Measurements from ENCODE around the gene RIPOR1.
"Not testable (repeated sequence)": the region's sequence is repeated elsewhere in the genome, so short reads cannot be mapped to it uniquely, and the experiment has no call there.

RIPOR1 gene

DNA sequence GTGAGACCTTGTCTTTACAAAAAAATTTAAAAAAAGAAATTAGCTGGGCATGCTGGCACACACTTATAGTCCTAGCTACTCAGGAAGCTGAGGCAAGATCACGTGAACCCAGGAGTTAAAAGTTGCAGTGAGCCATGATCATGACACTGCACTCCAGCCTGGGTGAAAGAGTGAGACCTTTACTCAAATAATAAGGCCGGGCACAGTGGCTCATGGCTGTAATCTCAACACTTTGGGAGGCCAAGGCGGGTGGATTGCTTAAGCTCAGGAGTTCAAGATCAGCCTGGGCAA is 11.5 kb upstream of the RIPOR1 start:
- H3K4me3 ChIP-seq (ENCODE audit: low read depth, low read length) = no peak overlapping the region

GRCh38 chr16:67517661-67518423 is 10.8 kb upstream of the RIPOR1 start:
- no peak overlapping the region for H3K4me3 ChIP-seq (ENCODE audit: low read depth, low read length)

GRCh38 chr16:67518676-67519075 is 10.0 kb upstream of the RIPOR1 start:
- no peak overlapping the region for H3K4me3 ChIP-seq (ENCODE audit: low read depth, low read length)

- H3K4me3 ChIP-seq (ENCODE audit: low read depth, low read length) = no peak overlapping the region
These were observed 9.4 kb upstream of the RIPOR1 start for GRCh38 chr16:67519242-67519641.

DNA sequence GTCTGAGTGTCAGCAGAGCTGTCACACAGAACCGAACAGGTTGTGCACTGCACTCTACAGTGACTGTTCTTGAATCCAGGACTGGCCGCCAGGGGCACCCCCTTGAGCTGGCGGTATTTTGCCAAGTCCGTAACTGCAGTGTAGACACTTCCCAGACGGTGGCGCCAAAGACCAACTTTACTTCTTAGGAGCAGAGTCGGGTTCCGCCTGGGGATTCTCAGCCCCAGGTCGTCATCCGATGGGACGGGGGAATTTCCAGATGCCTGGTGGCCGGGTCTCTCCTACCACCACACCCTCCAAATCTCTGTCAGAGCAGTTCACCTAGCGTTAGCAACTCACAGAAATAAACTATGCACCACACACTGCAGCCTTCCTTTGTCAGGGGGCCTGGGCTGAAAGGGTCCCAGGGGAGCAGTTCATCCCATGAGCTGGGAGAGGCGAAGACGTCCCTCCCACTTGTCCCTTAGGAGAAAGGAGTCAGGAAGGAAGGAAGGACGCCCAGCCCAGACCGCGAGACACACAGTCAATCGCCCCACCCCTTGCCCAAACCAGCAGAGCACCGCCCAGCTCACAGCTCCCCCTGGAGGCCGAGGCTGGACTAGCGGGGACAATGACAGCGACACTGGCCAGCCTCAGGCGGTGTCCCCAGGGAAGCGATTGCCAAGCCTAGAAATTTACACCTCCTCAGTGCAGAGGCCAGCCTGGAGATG is 7.4 kb upstream of the RIPOR1 start:
- H3K4me3 ChIP-seq (ENCODE audit: low read depth, low read length) = peak overlapping the region; percentile 47

DNA sequence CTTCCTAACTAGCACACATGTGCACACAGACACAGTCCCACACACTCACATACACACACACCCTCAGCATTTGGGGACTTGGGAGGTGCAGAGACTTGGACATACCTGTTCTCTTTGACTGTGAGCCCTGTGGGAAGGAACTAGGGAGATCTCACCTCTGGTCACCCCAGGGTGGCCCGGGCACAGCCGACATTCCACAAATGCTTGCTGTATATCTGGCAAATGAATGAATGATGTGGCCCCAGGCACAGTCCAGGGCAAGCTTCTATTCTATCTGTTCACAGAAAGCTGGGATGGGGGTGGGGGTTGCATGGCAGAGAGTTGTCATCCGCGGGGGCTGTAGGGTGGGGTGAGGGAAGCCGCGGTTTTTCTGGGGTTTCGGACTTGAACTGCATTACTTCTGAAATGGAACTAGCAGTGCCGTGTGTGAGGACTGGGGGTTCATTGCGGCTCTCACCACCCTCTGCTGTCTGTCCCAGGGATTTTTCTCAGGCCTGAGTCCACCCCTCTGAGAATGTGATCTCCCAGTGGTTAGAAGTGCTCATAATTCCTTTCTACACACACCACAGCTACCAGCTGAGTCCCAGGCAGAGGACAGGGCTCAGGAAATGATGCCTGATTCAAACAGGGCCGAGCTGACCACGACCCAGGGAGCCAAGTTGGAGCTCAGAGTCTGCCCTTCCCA is 3.3 kb upstream of the RIPOR1 start:
- no peak overlapping the region for H3K4me3 ChIP-seq (ENCODE audit: low read depth, low read length)

GRCh38 chr16:67526149-67526791 is 2.4 kb upstream of the RIPOR1 start:
- no peak overlapping the region for H3K4me3 ChIP-seq (ENCODE audit: low read depth, low read length)

- H3K4me3 ChIP-seq (ENCODE audit: low read depth, low read length) = peak overlapping the region; percentile 43
These were observed 397 bp downstream of the RIPOR1 start for GRCh38 chr16:67528870-67529581.

DNA sequence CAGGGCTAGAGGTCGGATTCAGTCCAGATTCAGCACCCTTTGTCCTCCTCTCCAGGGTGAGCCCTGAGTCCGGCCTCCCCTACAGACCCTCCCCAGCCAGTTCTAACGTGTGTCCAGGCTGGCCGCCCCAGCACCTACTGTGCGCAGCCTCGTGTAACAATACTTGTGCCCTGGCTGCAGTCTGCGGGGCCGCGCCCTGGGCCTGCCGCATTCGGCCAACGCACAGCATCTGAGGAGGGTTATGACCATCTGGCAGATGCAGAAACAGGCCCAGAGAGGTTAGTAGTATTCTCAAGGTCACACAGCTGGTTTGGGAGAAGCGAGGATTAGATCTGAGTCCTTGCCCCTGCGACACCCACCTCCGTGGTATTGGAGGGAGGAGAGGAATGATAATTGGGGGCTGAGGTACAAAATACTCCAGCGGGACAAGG is 968 bp downstream of the RIPOR1 start:
- peak overlapping the region; percentile 43 for H3K4me3 ChIP-seq (ENCODE audit: low read depth, low read length)

DNA sequence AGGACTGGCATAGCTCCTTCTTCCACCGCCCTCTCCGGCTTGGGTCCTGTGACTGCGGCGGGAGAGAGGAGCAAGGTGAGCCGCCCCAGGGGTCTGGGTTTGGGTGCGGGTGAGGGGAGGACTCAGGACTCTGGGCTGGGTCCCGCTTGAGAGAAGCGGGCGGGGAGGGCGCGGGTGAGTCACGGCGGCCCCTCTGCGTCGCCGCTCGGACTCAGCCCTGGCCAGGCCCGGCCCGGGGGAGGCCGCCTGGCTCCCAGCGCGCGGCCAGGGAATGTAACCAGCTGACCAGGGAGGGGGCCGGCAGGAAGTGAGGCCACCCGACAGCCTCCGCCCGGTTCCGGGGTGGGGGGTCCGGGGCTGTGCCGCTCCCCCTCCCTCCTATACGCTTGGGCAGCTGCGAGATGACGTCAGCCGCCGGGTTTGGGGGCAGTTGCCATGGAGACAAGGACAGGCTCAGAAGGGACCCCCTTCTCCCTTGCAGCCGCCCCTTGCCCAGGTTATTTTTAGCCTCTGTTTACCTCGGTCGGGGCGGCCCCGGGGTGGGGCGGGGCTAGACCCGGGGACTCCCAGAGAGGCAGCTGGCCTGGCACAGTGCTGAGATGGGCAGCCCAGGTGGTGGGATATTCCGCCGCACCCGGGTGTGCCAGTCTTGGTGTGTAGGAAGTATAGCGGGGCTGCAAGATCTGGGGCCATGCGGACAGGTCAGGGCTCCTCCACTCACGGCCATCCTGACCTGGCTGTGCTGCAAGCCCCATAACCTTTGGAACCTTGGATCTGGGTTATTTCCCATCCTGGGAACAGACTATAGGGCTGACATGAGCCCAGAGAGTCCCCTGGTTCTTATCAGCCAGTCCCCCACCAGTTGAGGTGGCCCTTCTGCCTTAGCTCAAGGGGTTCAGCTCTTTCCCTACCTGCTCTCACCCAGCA is 1.6 kb downstream of the RIPOR1 start:
- peak overlapping the region; percentile 14 for H3K4me3 ChIP-seq (ENCODE audit: low read depth, low read length)

- H3K4me3 ChIP-seq (ENCODE audit: low read depth, low read length) = no peak overlapping the region
These were observed 2.6 kb downstream of the RIPOR1 start for GRCh38 chr16:67531247-67531646.

GRCh38 chr16:67533024-67533560 is 4.5 kb downstream of the RIPOR1 start:
- H3K4me3 ChIP-seq (ENCODE audit: low read depth, low read length) = no peak overlapping the region

GRCh38 chr16:67533987-67534386 is 5.4 kb downstream of the RIPOR1 start:
- H3K4me3 ChIP-seq (ENCODE audit: low read depth, low read length) = not testable (repeated sequence)

DNA sequence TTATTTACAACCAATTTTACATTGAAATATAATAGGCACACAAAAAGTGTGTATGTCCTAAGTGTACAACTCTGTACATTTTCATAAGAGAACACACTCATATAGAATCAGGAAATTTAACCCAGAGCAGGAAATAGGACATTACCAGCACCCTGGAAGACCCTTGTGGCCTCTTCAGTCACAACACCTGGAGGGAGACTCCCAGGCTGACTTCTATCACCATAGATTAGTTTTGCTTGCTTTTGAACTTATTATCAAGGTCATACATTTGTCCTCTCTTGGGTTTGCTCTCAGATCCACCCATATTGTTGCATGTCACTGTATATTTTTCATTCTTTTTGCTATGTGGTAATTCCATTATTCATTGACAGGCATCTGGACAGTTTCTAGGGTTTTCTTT is 5.8 kb downstream of the RIPOR1 start:
- H3K4me3 ChIP-seq (ENCODE audit: low read depth, low read length) = no peak overlapping the region

- H3K4me3 ChIP-seq (ENCODE audit: low read depth, low read length) = no peak overlapping the region
These were observed 6.6 kb downstream of the RIPOR1 start for GRCh38 chr16:67535201-67535600.

DNA sequence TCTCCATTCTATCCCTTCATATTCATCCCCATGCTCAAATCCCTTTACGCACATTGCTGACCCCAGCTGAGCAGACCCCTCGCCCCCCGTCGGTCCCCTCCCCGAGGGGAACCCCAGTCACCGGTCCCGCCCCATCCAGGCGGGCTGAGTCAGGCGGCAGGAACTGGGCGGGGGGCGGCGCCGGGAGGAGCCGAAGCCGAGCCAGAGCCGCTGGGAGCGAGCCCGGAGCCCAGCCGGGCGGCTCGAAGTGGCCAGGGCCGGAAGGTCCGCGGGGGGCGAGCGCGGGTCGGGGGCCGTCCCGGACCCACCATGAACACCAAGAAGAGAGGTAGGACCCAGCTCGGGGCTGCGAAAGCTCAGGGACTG is 8.6 kb downstream of the RIPOR1 start:
- H3K4me3 ChIP-seq (ENCODE audit: low read depth, low read length) = peak overlapping the region; percentile 45

DNA sequence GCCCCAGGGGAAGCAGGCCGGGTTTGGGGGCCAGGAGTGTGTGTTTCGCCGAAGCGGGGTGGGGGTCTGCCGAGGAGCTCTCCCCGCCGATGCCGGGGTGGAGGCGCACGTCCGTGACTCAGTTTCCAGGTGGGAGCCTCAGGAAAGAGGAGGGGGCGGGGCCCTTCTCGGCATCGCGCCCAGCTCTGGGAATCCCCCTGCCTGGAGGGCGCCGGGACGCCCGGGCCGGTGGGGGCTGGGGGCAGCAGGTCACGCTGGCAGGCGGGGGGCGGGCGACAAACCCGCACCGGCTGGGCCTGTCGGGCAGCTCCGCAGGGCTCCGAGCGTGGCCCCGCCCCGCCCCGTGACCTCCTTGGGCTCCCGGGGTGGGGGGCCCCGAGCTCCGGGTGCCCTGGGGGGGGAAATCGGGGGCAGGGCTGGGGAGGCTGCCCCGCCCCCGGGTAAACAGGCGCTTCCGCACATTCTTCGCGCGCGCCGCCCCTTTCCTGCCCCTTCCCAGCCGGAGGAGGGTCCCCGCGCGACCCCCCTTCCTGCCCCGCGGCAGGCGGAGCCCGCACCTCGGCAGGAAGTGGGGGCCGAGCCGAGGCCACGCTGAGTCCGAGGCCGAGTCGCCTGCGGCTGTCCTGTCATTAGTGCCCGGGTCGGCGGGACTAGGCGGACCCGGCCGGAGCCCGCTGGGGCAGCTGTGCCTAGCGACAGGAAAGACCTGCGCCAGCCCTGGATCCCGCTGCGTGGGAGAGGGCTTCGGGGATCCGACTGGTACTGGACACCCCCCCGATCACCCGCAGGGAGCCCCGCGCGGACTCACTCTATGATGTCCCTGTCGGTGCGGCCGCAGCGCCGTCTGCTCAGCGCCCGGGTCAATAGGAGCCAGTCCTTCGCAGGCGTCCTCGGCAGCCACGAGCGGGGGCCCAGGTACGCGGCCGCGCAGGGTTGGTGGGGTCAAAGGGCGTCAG is 9.3 kb downstream of the RIPOR1 start:
- H3K4me3 ChIP-seq (ENCODE audit: low read depth, low read length) = peak overlapping the region; percentile 45

GRCh38 chr16:67538666-67539101 is 10.1 kb downstream of the RIPOR1 start:
- H3K4me3 ChIP-seq (ENCODE audit: low read depth, low read length) = peak overlapping the region; percentile 34

All from iPS-11a (cell line).